Thoracic aorta (tissue), 2 donors: Measurements from ENCODE around the gene DNM2. TPM values are rescaled to one million over a fixed set of nuclear protein-coding genes. Genes with fewer than 3 reads are reported as not detected.

ENCODE experiments used
- ATAC-seq: fragments of 150-250 bp; one replicate; pipeline ENCODE4 v1.8.0; 2017; ENCODE audit warnings: low read depth; ENCODE audit not compliant: insufficient number of reproducible peaks, low FRiP score
- DNase-seq: peaks from one replicate; pipeline ENCODE4 v3.0.0-alpha.2; 2020; ENCODE audit warnings: low spot score
- H3K27ac ChIP-seq, 2 donors: fragments of 200-600 bp; sonication (generic); 1 replicate in 1 of 2; 2 replicates in 1 of 2; pipeline ENCODE4 v1.5.1; 2016; ENCODE audit warnings: mild to moderate bottlenecking in 2 of 2, moderate library complexity in 2 of 2
- H3K27me3 ChIP-seq: fragments of 200-600 bp; sonication (generic); replicated peaks from 2 replicates; pipeline ENCODE4 v1.6.0; 2016; ENCODE audit warnings: mild to moderate bottlenecking; ENCODE audit not compliant: insufficient read depth
- H3K36me3 ChIP-seq: fragments of 200-600 bp; sonication (generic); one replicate; pipeline ENCODE4 v1.5.1; 2016
- H3K4me1 ChIP-seq, 2 donors: fragments of 200-600 bp; sonication (generic); 1 replicate in 1 of 2; 2 replicates in 1 of 2; pipeline versions ENCODE4 v1.5.1 to v1.6.0; 2016; ENCODE audit warnings: low read depth in 2 of 2, mild to moderate bottlenecking in 1 of 2; ENCODE audit not compliant: control insufficient read depth in 1 of 2
- H3K4me3 ChIP-seq: fragments of 200-600 bp; sonication (generic); 2 replicates; pipeline ENCODE4 v1.5.1; 2016; ENCODE audit warnings: mild to moderate bottlenecking
- H3K9me3 ChIP-seq: fragments of 200-600 bp; sonication (generic); 2 replicates; pipeline ENCODE4 v1.5.1; 2016
- CTCF ChIP-seq: fragments of 200-600 bp; sonication (generic); IDR thresholded peaks from one replicate; pipeline ENCODE4 v1.5.1; 2019; ENCODE audit warnings: antibody characterized with exemption
- total RNA-seq, 2 donors: library from RNA; depleted of rRNA; stranded (reverse); fragments of >200 nt; gene quantifications; one replicate each; pipeline versions ENCODE4 v1.1.0 to v1.2.3, GENCODE V29; 2016

The DNM2 gene
- total RNA-seq, 2 donors from 2014 or later = 153 to 195 TPM

- Histone ChIP-seq H3K4me3 (no peak overlapping the region), H3K27ac (peak overlapping the region in 1 of 2 donors; percentile 31), H3K36me3 (no peaks in the 10 kb centered on the region), H3K4me1 (peaks cover 32 to 61% of the 10 kb centered on the region in 2 donors), H3K9me3 (no peaks in the 10 kb centered on the region), H3K27me3 (no peaks in the 10 kb centered on the region)
- no peak for DNase-seq
- no peak for TF ChIP-seq CTCF
- no peak for ATAC-seq
These were observed 46.0 kb downstream of the DNM2 start for GRCh38 chr19:10763828-10764339.

- Histone ChIP-seq H3K27ac (no peak overlapping the region), H3K9me3 (no peaks in the 10 kb centered on the region), H3K4me3 (no peak overlapping the region), H3K36me3 (no peaks in the 10 kb centered on the region), H3K27me3 (no peaks in the 10 kb centered on the region), H3K4me1 (peaks cover 38 to 66% of the 10 kb centered on the region in 2 donors)
- no peak for ATAC-seq
- no peak for DNase-seq
- TF ChIP-seq CTCF = no peak
These were observed 46.5 kb downstream of the DNM2 start for GRCh38 chr19:10764340-10764894.

- Histone ChIP-seq H3K27ac (peak overlapping the region; percentile 45 to 66), H3K9me3 (no peaks in the 10 kb centered on the region), H3K4me3 (no peak overlapping the region), H3K36me3 (no peaks in the 10 kb centered on the region), H3K27me3 (no peaks in the 10 kb centered on the region), H3K4me1 (peaks cover 43 to 72% of the 10 kb centered on the region in 2 donors)
- DNase-seq = no peak
- no peak for TF ChIP-seq CTCF
- no peak for ATAC-seq
These were observed 48.3 kb downstream of the DNM2 start for GRCh38 chr19:10766049-10766623.

- peak overlapping the region; percentile 38 for H3K4me3 ChIP-seq
- peaks cover 42 to 69% of the 10 kb centered on the region in 2 donors for H3K4me1 ChIP-seq
- ATAC-seq (no peak), DNase-seq (no peak)
- peak overlapping the region; percentile 45 to 66 for H3K27ac ChIP-seq
- H3K27me3 ChIP-seq = no peaks in the 10 kb centered on the region
- no peak for TF ChIP-seq CTCF
- H3K9me3 ChIP-seq = no peaks in the 10 kb centered on the region
- no peaks in the 10 kb centered on the region for H3K36me3 ChIP-seq
These were observed 48.9 kb downstream of the DNM2 start for GRCh38 chr19:10766671-10767201.

- peak overlapping the region in 1 of 2 donors; percentile 45 for H3K27ac ChIP-seq
- ATAC-seq = no peak
- TF ChIP-seq CTCF = no peak
These were observed 49.8 kb downstream of the DNM2 start for GRCh38 chr19:10767726-10768125.

More at GRCh38 chr19:10767726-10768125, 49.8 kb downstream of the DNM2 start:
- no peaks in the 10 kb centered on the region for H3K9me3 ChIP-seq
- H3K36me3 ChIP-seq = no peaks in the 10 kb centered on the region
- H3K27me3 ChIP-seq = no peaks in the 10 kb centered on the region
- H3K4me3 ChIP-seq = no peak overlapping the region
- H3K4me1 ChIP-seq = peaks cover 34 to 59% of the 10 kb centered on the region in 2 donors
- DNase-seq = no peak
